ENCODE data around the gene CSNK1G3.

DNA sequence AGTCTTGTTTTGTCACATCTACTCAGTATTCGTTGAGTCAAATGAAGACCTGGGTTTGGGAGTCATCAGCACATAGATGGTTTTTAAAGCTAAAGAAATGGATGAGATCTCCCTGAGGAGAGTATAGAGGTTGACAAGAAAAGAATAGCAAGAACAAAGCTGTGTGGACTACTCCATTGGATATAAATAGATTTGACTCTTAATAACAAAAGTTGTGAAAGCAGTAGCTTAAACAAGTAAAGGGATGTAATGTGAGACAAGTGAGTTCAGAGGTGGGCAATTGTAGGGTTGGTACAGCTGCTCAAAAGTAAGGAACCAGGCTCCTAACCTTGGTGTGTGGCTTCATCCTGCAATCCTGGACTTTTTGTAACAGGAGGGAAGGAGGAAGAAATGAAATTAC, 49.3 kb downstream of the CSNK1G3 start:
- TF ChIP-seq POLR2A (IDR thresholded peaks at IDR 0.05; ENCODE audit: low read length) (no peak), GATA1 (IDR thresholded peaks at IDR 0.05; ENCODE audit: low read depth, low read length) (no peak)
